RWPE1 (cell line): ENCODE results near the gene ASIC1.

ENCODE experiments used
- CTCF ChIA-PET: fragments of 350-600 bp; sonication (Branson Sonifier 250); formaldehyde crosslinking; extraction: SDS; loops from one replicate; lab custom pipeline; 2021; lab: Yijun Ruan, JAX
- POLR2A ChIA-PET: fragments of 400-600 bp; formaldehyde crosslinking; extraction: SDS; loops from one replicate; lab custom pipeline; 2020; ENCODE audit warnings: antibody characterized with exemption; ENCODE audit not compliant: low non-redundant PET; lab: Yijun Ruan, JAX
- DNase-seq: peaks from one replicate; pipeline ENCODE4 v3.0.0; 2012; ENCODE audit warnings: low spot score
- H3K27ac ChIP-seq: fragments of 450-650 bp; 2 replicates; pipeline ENCODE4 v1.5.1; 2017
- CTCF ChIP-seq: fragments of 450-650 bp; conservative IDR thresholded peaks from 2 replicates; pipeline ENCODE4 v1.5.1; 2017; ENCODE audit warnings: low read depth, mild to moderate bottlenecking

The ASIC1 gene

GRCh38 chr12:50104417-50105366 is 47.3 kb downstream of the ASIC1 start:
- no peak for TF ChIP-seq CTCF
- no peak for DNase-seq
- no peak overlapping the region for H3K27ac ChIP-seq
- CTCF ChIA-PET: interaction anchor here (0.7 kb wide), 2 partner anchors 30 to 543 kb away, joined by 3 to 4 read pairs; no protein-coding TSS in a partner anchor
- POLR2A ChIA-PET: interaction anchor here (0.5 to 0.6 kb wide), 2 partner anchors 340 to 709 kb away, joined by 3 read pairs; no protein-coding TSS in a partner anchor

- H3K27ac ChIP-seq: no peak overlapping the region
- no peak for TF ChIP-seq CTCF
- POLR2A ChIA-PET: interaction anchor here (0.6 kb wide), 1 partner anchor 65 kb away, joined by 6 read pairs; no protein-coding TSS in a partner anchor
- CTCF ChIA-PET: interaction anchor here (0.5 to 0.6 kb wide), 2 partner anchors 133 to 267 kb away, joined by 3 to 8 read pairs; no protein-coding TSS in a partner anchor
- DNase-seq: no peak
These were observed 48.6 kb downstream of the ASIC1 start for GRCh38 chr12:50105913-50106450.

GRCh38 chr12:50106907-50107306 is 49.5 kb downstream of the ASIC1 start:
- ChIA-PET CTCF (interaction anchor here (1.0 kb wide), 1 partner anchor 69 kb away, joined by 6 read pairs; no protein-coding TSS in a partner anchor), POLR2A (no interaction called here)
- no peak for DNase-seq
- no peak for TF ChIP-seq CTCF
- no peak overlapping the region for H3K27ac ChIP-seq

GRCh38 chr12:50107416-50108268 is 50.2 kb downstream of the ASIC1 start:
- ChIA-PET CTCF (interaction anchor here (0.6 to 1.0 kb wide), 2 partner anchors 68 to 139 kb away, joined by 6 read pairs; no protein-coding TSS in a partner anchor), POLR2A (no interaction called here)
- DNase-seq: no peak
- no peak for TF ChIP-seq CTCF
- no peak overlapping the region for H3K27ac ChIP-seq

- peak overlapping the region; percentile 92 for H3K27ac ChIP-seq
- CTCF ChIA-PET: no interaction called here
- POLR2A ChIA-PET: no interaction called here
- DNase-seq: no peak
- TF ChIP-seq CTCF: no peak
These were observed 51.9 kb downstream of the ASIC1 start for GRCh38 chr12:50109319-50109718.
